LHCN-M2 (cell line): Measurements from ENCODE around the gene LPCAT1. TPM values are rescaled to one million over a fixed set of nuclear protein-coding genes. Genes with fewer than 3 reads are reported as not detected.

ENCODE experiments used
- DNase-seq: peaks from one replicate; pipeline ENCODE4 v3.0.0-alpha.2; 2012; ENCODE audit warnings: low read depth
- total RNA-seq: library from RNA; depleted of rRNA; stranded (reverse); fragments of >200 nt; gene quantifications from 2 replicates; pipeline ENCODE4 v1.2.3, GENCODE V29; 2014

LPCAT1 gene
- total RNA-seq, 1 experiment from 2014 or later, result 30.8 TPM

- peak; percentile 92 for DNase-seq
These were observed 31.4 kb upstream of the LPCAT1 start for GRCh38 chr5:1555011-1555807.

GRCh38 chr5:1554410-1554967 lies 30.7 kb upstream of the LPCAT1 start:
- no peak for DNase-seq

DNA sequence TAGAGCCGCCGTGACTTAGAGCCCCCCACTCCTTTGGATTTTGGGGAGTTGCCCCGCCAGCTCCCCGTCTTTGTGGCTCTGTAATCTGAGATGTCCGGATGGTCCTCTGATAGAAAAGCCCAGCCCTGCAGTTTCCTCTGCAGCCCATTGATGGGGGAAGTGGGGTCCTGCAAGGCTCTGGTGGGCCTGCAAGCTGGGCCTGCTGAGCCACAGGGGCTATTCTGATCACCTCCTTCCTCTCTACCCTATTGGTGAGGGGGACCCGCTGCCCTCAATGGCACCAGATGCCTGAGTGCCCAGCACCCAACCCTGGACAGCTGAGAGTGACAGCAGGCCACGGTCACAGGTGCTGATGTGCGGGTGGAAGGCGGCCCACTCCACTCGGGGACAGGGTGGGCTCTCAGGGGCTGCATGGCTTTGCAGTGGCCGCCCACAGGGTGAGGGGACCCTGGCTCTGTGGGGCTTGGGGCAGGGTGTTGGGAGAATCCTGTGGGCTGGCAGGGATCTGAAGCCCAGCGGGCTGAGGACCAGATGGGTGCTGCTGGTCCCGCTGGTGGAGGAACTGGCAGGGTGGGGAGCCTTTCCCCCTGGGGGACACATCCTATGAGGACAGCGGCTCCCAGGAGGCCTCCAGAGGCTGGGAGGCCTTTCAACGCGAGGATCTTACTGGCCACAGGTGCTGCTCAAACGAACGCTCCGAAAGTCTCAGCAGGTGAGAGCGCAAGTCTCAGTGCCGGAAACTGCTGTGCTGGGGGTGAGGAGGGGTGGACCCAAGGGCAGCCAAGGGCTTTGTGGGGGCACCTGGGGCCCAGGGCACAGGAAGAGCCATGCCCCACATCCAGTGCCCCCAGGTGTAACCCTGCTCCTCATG lies 30.0 kb upstream of the LPCAT1 start:
- no peak for DNase-seq

- DNase-seq, result no peak
These were observed 28.9 kb upstream of the LPCAT1 start for GRCh38 chr5:1552521-1553255.

DNA sequence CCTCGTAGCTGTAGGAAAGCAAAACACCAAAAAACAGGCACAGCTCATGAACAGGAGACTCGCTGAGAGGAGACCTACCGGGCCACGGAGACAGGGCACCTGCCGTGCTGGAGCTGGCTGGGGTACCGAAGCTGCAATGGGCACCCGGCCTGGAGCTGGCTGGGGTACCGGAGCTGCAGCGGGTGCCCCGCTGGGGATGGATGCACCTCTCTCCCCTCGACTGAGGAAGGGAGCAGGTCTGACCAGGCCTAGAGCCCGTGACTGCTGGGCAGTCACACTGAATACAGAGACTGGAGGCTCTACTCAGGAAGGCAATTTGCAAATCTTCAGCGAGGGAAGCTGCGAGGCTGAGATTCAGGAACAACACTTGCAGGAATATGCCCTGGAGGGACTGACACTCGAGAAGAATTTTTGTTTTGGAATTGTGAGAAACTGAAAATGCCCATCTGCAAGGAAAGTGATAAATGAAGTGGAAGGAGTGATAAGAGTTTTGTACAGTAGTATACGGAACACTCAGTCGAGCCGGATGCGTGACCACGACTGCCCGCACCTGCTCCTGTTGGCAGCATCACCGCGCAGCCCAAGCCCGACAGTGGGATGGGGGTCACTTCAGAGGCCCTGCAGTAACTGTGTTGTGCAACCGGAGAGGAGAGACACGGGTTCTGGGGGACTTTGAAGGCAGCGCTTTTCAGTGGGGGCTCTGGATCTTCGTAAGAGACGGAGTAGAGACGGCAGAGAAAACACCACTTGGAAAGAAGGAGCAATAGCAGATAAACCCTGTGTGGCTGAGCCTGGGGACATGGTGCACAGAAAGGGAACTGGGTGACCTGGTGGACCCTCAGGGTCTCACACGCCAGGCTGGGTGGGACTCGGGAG lies 27.9 kb upstream of the LPCAT1 start:
- no peak for DNase-seq

- DNase-seq, result no peak
These were observed 26.7 kb upstream of the LPCAT1 start for GRCh38 chr5:1550287-1551076.

- DNase-seq, result no peak
These were observed 25.8 kb upstream of the LPCAT1 start for GRCh38 chr5:1549475-1550030.

GRCh38 chr5:1548702-1549474 lies 25.1 kb upstream of the LPCAT1 start:
- DNase-seq, result no peak

DNA sequence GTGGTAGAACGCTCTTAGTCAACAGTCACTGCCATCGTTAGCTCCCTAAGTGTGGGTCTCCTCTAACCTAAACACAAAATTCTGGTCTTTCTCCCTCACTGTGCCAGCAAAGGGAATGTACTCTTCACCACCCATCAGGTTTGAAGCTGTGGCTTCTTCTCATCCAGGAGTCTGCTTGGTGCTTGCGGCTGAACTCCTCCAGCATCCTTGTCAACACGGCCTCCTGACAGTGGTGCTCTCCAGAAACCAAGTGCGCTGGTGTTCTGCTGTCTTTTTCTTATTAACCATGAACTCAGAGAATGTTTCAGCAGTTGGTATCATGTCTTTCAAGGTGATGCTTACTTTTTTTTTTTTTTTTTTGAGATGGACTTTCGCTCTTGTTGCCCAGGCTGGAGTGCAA lies 23.9 kb upstream of the LPCAT1 start:
- no peak for DNase-seq

GRCh38 chr5:1547236-1547635 lies 23.5 kb upstream of the LPCAT1 start:
- no peak for DNase-seq

DNA sequence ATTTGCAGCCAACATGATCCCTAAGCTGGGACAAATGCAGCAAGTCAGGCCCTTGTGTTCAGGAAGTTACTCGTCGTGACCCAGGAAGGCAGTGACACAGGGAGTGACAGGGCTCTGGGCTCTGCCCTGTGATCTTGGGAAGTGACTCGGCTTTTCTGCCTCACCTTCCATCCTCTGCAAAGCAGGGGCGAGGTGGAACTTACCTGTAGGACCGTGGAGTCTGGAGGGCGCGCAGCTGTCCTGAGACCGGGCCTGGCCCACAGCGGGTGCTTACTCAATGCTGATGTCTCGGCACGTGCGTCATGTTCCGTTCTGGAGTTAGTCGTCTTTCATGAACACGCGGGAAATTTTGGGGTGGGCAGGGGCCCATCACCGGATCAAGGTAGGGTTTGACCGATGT lies 22.8 kb upstream of the LPCAT1 start:
- DNase-seq, result no peak

DNA sequence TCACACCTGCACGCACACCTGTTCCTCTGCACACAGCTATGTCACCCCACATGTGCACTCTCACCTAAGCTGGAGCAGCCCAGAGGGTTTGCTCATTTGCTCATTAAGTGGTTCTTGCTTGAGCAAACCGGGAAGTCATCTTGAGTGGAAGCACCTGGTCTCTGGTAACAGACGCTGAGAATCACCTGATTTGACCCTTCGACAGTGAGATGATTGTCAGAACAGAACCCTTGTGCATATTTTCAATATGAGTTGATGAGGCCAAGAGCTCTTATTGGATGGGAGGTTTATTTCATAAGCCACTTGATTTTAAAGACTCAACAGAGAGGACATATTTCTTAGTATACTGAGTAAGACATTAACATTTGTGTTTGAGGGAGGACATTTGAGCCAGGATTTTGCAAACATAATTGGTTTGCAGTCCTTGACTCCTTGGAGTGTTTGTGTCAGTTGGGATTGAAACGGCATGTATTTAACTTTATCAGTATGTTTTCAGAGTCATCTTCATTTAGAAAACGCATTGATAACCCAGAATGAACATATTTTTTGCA lies 22.1 kb upstream of the LPCAT1 start:
- DNase-seq, result peak; percentile 8

GRCh38 chr5:1545126-1545804 lies 21.5 kb upstream of the LPCAT1 start:
- no peak for DNase-seq

DNA sequence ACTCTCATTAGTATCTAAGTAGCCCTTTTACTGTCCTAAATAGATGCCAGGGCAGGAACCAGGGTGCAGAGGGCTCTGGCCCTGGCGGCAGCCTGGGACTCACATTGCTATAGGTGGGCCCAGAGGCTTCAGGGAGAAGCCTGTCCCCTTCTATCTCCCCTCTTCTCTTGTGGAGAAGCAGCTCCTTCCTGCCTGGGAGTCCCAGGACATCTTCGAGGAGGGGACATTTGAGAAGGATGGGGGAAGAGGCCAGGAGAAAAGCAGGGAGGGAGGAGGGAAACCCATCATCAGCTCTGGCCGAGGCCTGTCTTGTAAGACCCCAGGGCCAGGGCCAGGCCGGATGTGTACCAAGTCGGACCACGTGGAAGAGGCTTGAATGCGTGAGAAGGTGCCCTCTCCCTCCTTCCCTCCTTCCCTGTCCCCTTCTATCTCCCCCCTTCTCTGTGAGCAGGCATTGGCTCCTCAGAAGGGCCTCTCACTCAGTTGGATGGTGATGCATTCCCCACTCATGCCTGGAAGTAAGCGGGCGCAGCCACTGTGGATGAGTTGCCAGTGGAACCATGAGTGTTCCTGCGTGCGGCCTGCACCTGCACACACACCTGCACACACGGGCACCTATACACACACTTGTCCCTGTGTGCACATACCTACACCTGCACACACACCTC lies 20.7 kb upstream of the LPCAT1 start:
- no peak for DNase-seq

- DNase-seq, result no peak
These were observed 19.9 kb upstream of the LPCAT1 start for GRCh38 chr5:1543398-1544293.

- peak; percentile 22 for DNase-seq
These were observed 19.0 kb upstream of the LPCAT1 start for GRCh38 chr5:1542781-1543180.
